Dendritic cell treated with granulocyte-macrophage colony-stimulating factor and Interleukin-4, amounts not matched to agents 40 ng/mL and 50 ng/mL, for 4 days (primary cell): ENCODE measurements around the gene ZMYND11.

Experiments
- H3K27ac Mint-ChIP-seq: one replicate; pipeline ENCODE4 v1.8.0; 2022; ENCODE audit warnings: mild to moderate bottlenecking, mixed read lengths
- H3K27me3 Mint-ChIP-seq: one replicate; pipeline ENCODE4 v1.8.0; 2022; ENCODE audit warnings: mild to moderate bottlenecking, mixed read lengths
- H3K36me3 Mint-ChIP-seq: one replicate; pipeline ENCODE4 v1.8.0; 2022; ENCODE audit warnings: low read depth, mixed read lengths
- H3K4me1 Mint-ChIP-seq: one replicate; pipeline ENCODE4 v1.8.0; 2022; ENCODE audit warnings: low read depth, mixed read lengths
- H3K4me3 Mint-ChIP-seq: one replicate; pipeline ENCODE4 v1.8.0; 2022; ENCODE audit warnings: mild to moderate bottlenecking, moderate library complexity, mixed read lengths
- H3K9me3 Mint-ChIP-seq: one replicate; pipeline ENCODE4 v1.8.0; 2022; ENCODE audit warnings: mixed read lengths
- intact Hi-C: fragments of 100-400 bp; cut with micrococcal nuclease; formaldehyde crosslinking; loops from one replicate; pipeline ENCODE4 v1.15.0; 2022

The ZMYND11 gene

GRCh38 chr10:191703-192518 is 56.7 kb downstream of the ZMYND11 start:
- Mint-ChIP-seq H3K36me3 (peaks cover 8% of the 10 kb centered on the region), H3K27ac (no peak overlapping the region)
- intact Hi-C loops: no loop called here

GRCh38 chr10:194281-194680 is 59.0 kb downstream of the ZMYND11 start:
- intact Hi-C loops: no loop called here
- H3K36me3 Mint-ChIP-seq: peaks cover 5% of the 10 kb centered on the region
- H3K27me3 Mint-ChIP-seq: no peaks in the 10 kb centered on the region
- no peaks in the 10 kb centered on the region for H3K4me1 Mint-ChIP-seq
- no peak overlapping the region for H3K4me3 Mint-ChIP-seq
- no peak overlapping the region for H3K27ac Mint-ChIP-seq
- H3K9me3 Mint-ChIP-seq: no peaks in the 10 kb centered on the region

More at GRCh38 chr10:191703-192518, 56.7 kb downstream of the ZMYND11 start:
- no peaks in the 10 kb centered on the region for H3K9me3 Mint-ChIP-seq
- no peaks in the 10 kb centered on the region for H3K4me1 Mint-ChIP-seq
- no peak overlapping the region for H3K4me3 Mint-ChIP-seq
- no peaks in the 10 kb centered on the region for H3K27me3 Mint-ChIP-seq

- no peak overlapping the region for H3K27ac Mint-ChIP-seq
- H3K4me1 Mint-ChIP-seq: no peaks in the 10 kb centered on the region
- H3K9me3 Mint-ChIP-seq: no peaks in the 10 kb centered on the region
- H3K36me3 Mint-ChIP-seq: no peaks in the 10 kb centered on the region
- no peak overlapping the region for H3K4me3 Mint-ChIP-seq
- H3K27me3 Mint-ChIP-seq: no peaks in the 10 kb centered on the region
- intact Hi-C loops: no loop called here
These were observed 65.2 kb downstream of the ZMYND11 start for GRCh38 chr10:200405-200804.

- H3K9me3 Mint-ChIP-seq: no peaks in the 10 kb centered on the region
- H3K27me3 Mint-ChIP-seq: no peaks in the 10 kb centered on the region
- no peak overlapping the region for H3K27ac Mint-ChIP-seq
- H3K36me3 Mint-ChIP-seq: no peaks in the 10 kb centered on the region
- H3K4me1 Mint-ChIP-seq: no peaks in the 10 kb centered on the region
- no peak overlapping the region for H3K4me3 Mint-ChIP-seq
- intact Hi-C loops: no loop called here
These were observed 66.1 kb downstream of the ZMYND11 start for GRCh38 chr10:201328-201771.

GRCh38 chr10:208616-209015 is 73.4 kb downstream of the ZMYND11 start:
- Mint-ChIP-seq H3K27me3 (no peaks in the 10 kb centered on the region), H3K4me1 (no peaks in the 10 kb centered on the region), H3K36me3 (peaks cover 13% of the 10 kb centered on the region), H3K9me3 (no peaks in the 10 kb centered on the region), H3K27ac (no peak overlapping the region), H3K4me3 (no peak overlapping the region)
- intact Hi-C loops: no loop called here

GRCh38 chr10:209357-209756 is 74.1 kb downstream of the ZMYND11 start:
- Mint-ChIP-seq H3K36me3 (peaks cover 13% of the 10 kb centered on the region), H3K27me3 (no peaks in the 10 kb centered on the region), H3K27ac (no peak overlapping the region), H3K4me1 (no peaks in the 10 kb centered on the region), H3K9me3 (no peaks in the 10 kb centered on the region), H3K4me3 (no peak overlapping the region)
- intact Hi-C loops: no loop called here

GRCh38 chr10:210297-210696 is 75.0 kb downstream of the ZMYND11 start:
- Mint-ChIP-seq H3K27me3 (no peaks in the 10 kb centered on the region), H3K4me1 (no peaks in the 10 kb centered on the region), H3K36me3 (peaks cover 13% of the 10 kb centered on the region), H3K4me3 (no peak overlapping the region), H3K9me3 (no peaks in the 10 kb centered on the region), H3K27ac (no peak overlapping the region)
- intact Hi-C loops: no loop called here

GRCh38 chr10:215444-215843 is 80.2 kb downstream of the ZMYND11 start:
- H3K9me3 Mint-ChIP-seq: no peaks in the 10 kb centered on the region
- H3K36me3 Mint-ChIP-seq: peaks cover 4% of the 10 kb centered on the region
- intact Hi-C loops: no loop called here
- no peaks in the 10 kb centered on the region for H3K27me3 Mint-ChIP-seq
- no peaks in the 10 kb centered on the region for H3K4me1 Mint-ChIP-seq
- H3K27ac Mint-ChIP-seq: no peak overlapping the region
- no peak overlapping the region for H3K4me3 Mint-ChIP-seq

- H3K4me1 Mint-ChIP-seq: no peaks in the 10 kb centered on the region
- intact Hi-C loops: no loop called here
- no peaks in the 10 kb centered on the region for H3K9me3 Mint-ChIP-seq
- no peak overlapping the region for H3K27ac Mint-ChIP-seq
- H3K36me3 Mint-ChIP-seq: no peaks in the 10 kb centered on the region
- no peak overlapping the region for H3K4me3 Mint-ChIP-seq
- no peaks in the 10 kb centered on the region for H3K27me3 Mint-ChIP-seq
These were observed 83.5 kb downstream of the ZMYND11 start for GRCh38 chr10:218798-219197.

- Mint-ChIP-seq H3K4me1 (no peaks in the 10 kb centered on the region), H3K36me3 (no peaks in the 10 kb centered on the region), H3K27me3 (no peaks in the 10 kb centered on the region), H3K27ac (no peak overlapping the region), H3K9me3 (no peaks in the 10 kb centered on the region), H3K4me3 (no peak overlapping the region)
- intact Hi-C loops: no loop called here
These were observed 84.6 kb downstream of the ZMYND11 start for GRCh38 chr10:219731-220472.

GRCh38 chr10:224571-224970 is 89.3 kb downstream of the ZMYND11 start:
- Mint-ChIP-seq H3K4me1 (no peaks in the 10 kb centered on the region), H3K27ac (no peak overlapping the region), H3K9me3 (no peaks in the 10 kb centered on the region), H3K27me3 (no peaks in the 10 kb centered on the region), H3K36me3 (no peaks in the 10 kb centered on the region), H3K4me3 (no peak overlapping the region)
- intact Hi-C loops: no loop called here

- Mint-ChIP-seq H3K27me3 (no peaks in the 10 kb centered on the region), H3K4me3 (no peak overlapping the region), H3K27ac (no peak overlapping the region), H3K9me3 (no peaks in the 10 kb centered on the region), H3K36me3 (no peaks in the 10 kb centered on the region), H3K4me1 (no peaks in the 10 kb centered on the region)
- intact Hi-C loops: no loop called here
These were observed 90.8 kb downstream of the ZMYND11 start for GRCh38 chr10:226018-226417.

- intact Hi-C loops: no loop called here
- H3K4me1 Mint-ChIP-seq: no peaks in the 10 kb centered on the region
- no peak overlapping the region for H3K27ac Mint-ChIP-seq
- H3K9me3 Mint-ChIP-seq: no peaks in the 10 kb centered on the region
- no peaks in the 10 kb centered on the region for H3K36me3 Mint-ChIP-seq
- H3K27me3 Mint-ChIP-seq: no peaks in the 10 kb centered on the region
- no peak overlapping the region for H3K4me3 Mint-ChIP-seq
These were observed 91.8 kb downstream of the ZMYND11 start for GRCh38 chr10:227014-227413.

- intact Hi-C loops: no loop called here
- H3K27me3 Mint-ChIP-seq: no peaks in the 10 kb centered on the region
- H3K27ac Mint-ChIP-seq: no peak overlapping the region
- H3K36me3 Mint-ChIP-seq: peaks cover 6% of the 10 kb centered on the region
- H3K4me1 Mint-ChIP-seq: no peaks in the 10 kb centered on the region
- H3K9me3 Mint-ChIP-seq: no peaks in the 10 kb centered on the region
- H3K4me3 Mint-ChIP-seq: no peak overlapping the region
These were observed 93.1 kb downstream of the ZMYND11 start for GRCh38 chr10:228366-228765.
